PC-9 (cell line): Measurements from ENCODE around the gene ATG9A. TPM values are rescaled to one million over a fixed set of nuclear protein-coding genes. Genes with fewer than 3 reads are reported as not detected.

ENCODE experiments used
- BruUV-seq: library from RNA; stranded (reverse); fragments of 400-500 nt; replicated peaks from 2 replicates; lab custom pipeline; 2021; lab: Mats Ljungman, UMichigan
- CTCF ChIA-PET: fragments of 300-600 bp; sonication (Branson Sonifier 250); formaldehyde crosslinking; loops from one replicate; lab custom pipeline; 2022; ENCODE audit warnings: antibody characterized with exemption; lab: Charles Lee
- POLR2A ChIA-PET: fragments of 300-600 bp; sonication (Branson Sonifier 250); formaldehyde crosslinking; loops from one replicate; lab custom pipeline; 2022; ENCODE audit warnings: antibody characterized with exemption; ENCODE audit not compliant: unreplicated experiment; lab: Charles Lee
- DNase-seq, 2 experiments: peaks; one replicate each; pipeline versions ENCODE4 v3.0.0 to v3.0.0-alpha.2; 2015 to 2022; ENCODE audit warnings: mixed read lengths in 1 of 2
- H2AFZ ChIP-seq: fragments of 200-600 bp; sonication (generic); 2 replicates; pipeline ENCODE4 v1.8.1; 2017; ENCODE audit warnings: antibody characterized with exemption
- H3F3A ChIP-seq: fragments of 200-600 bp; sonication (generic); 2 replicates; pipeline ENCODE4 v1.8.1; 2017; ENCODE audit warnings: antibody characterized with exemption, mild to moderate bottlenecking, low read depth; ENCODE audit not compliant: insufficient read depth
- H3K27ac ChIP-seq: fragments of 200-600 bp; sonication (generic); 2 replicates; pipeline ENCODE4 v1.6.1; 2016; ENCODE audit warnings: mixed run types
- H3K27me3 ChIP-seq: fragments of 200-600 bp; sonication (generic); 2 replicates; pipeline ENCODE4 v1.6.1; 2016; ENCODE audit warnings: low read depth, mixed run types; ENCODE audit not compliant: insufficient read depth
- H3K36me3 ChIP-seq: fragments of 200-600 bp; sonication (generic); 2 replicates; pipeline ENCODE4 v1.6.1; 2016; ENCODE audit warnings: low read depth, mixed run types
- H3K4me1 ChIP-seq: fragments of 200-600 bp; sonication (generic); replicated peaks from 2 replicates; pipeline ENCODE4 v1.6.1; 2016; ENCODE audit warnings: mixed run types; ENCODE audit not compliant: insufficient read depth
- H3K4me2 ChIP-seq: fragments of 200-600 bp; sonication (generic); 2 replicates; pipeline ENCODE4 v1.6.1; 2017; ENCODE audit warnings: mixed run types
- H3K4me3 ChIP-seq: fragments of 200-600 bp; sonication (generic); 2 replicates; pipeline ENCODE4 v1.6.1; 2016; ENCODE audit warnings: mixed run types
- H3K79me2 ChIP-seq: fragments of 200-600 bp; sonication (generic); 2 replicates; pipeline ENCODE4 v1.6.1; 2017; ENCODE audit warnings: low read depth, mixed run types
- H3K9me2 ChIP-seq: fragments of 200-600 bp; sonication (generic); 2 replicates; pipeline ENCODE4 v1.8.1; 2017; ENCODE audit warnings: mild to moderate bottlenecking; ENCODE audit not compliant: insufficient read depth
- H3K9me3 ChIP-seq: fragments of 200-600 bp; sonication (generic); 2 replicates; pipeline ENCODE4 v1.8.1; 2016; ENCODE audit warnings: low read depth; ENCODE audit not compliant: insufficient read depth
- H4K20me1 ChIP-seq: fragments of 200-600 bp; sonication (generic); 2 replicates; pipeline ENCODE4 v1.8.1; 2017; ENCODE audit not compliant: insufficient read depth
- EZH2 ChIP-seq: fragments of 200-600 bp; sonication (generic); IDR thresholded peaks from 2 replicates; pipeline ENCODE4 v1.8.0; 2017; ENCODE audit warnings: antibody characterized with exemption, low read depth
- intact Hi-C: fragments of 100-400 bp; cut with micrococcal nuclease; formaldehyde crosslinking; loops from one replicate; pipeline ENCODE4 v1.10.0; 2022; ENCODE audit not compliant: unreplicated experiment
- total RNA-seq: library from RNA; stranded (reverse); gene quantifications from 2 replicates; pipeline ENCODE4 v1.2.3, GENCODE V29; 2021
- TF ChIP-seq, protein P1 (sequence below): fragments of 200-600 bp; sonication (generic); conservative IDR thresholded peaks from 2 replicates; pipeline ENCODE4 v1.6.1; 2017; ENCODE audit warnings: mixed run types, antibody characterized with exemption, mild to moderate bottlenecking, moderate library complexity

The ATG9A gene
- total RNA-seq, 1 experiment from 2014 or later, result 56.0 TPM

DNA sequence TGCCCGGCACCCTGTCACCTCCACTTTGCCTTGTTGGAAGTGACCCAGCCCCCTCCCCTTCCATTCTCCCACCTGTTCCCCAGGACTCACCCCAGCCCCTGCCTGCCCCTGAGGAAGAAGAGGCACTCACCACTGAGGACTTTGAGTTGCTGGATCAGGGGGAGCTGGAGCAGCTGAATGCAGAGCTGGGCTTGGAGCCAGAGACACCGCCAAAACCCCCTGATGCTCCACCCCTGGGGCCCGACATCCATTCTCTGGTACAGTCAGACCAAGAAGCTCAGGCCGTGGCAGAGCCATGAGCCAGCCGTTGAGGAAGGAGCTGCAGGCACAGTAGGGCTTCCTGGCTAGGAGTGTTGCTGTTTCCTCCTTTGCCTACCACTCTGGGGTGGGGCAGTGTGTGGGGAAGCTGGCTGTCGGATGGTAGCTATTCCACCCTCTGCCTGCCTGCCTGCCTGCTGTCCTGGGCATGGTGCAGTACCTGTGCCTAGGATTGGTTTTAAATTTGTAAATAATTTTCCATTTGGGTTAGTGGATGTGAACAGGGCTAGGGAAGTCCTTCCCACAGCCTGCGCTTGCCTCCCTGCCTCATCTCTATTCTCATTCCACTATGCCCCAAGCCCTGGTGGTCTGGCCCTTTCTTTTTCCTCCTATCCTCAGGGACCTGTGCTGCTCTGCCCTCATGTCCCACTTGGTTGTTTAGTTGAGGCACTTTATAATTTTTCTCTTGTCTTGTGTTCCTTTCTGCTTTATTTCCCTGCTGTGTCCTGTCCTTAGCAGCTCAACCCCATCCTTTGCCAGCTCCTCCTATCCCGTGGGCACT is 46.9 kb downstream of the ATG9A start:
- H4K20me1 ChIP-seq, result no peaks in the 10 kb centered on the region; the same call in 1 of the 2 replicates
- no peak overlapping the region for H3K4me2 ChIP-seq
- H3K27me3 ChIP-seq, result no peaks in the 10 kb centered on the region
- no peak for DNase-seq
- peaks cover 14% of the 10 kb centered on the region; the same call in 1 of the 2 replicates for H3K36me3 ChIP-seq
- intact Hi-C loops, result no loop called here
- CTCF ChIA-PET, result no interaction called here
- H3K9me3 ChIP-seq, result no peaks in the 10 kb centered on the region
- H2AFZ ChIP-seq, result no peak overlapping the region
- POLR2A ChIA-PET, result no interaction called here
- no peak overlapping the region for H3K4me3 ChIP-seq
- peaks cover 9% of the 10 kb centered on the region for H3K4me1 ChIP-seq
- peaks cover 18% of the 10 kb centered on the region for H3K79me2 ChIP-seq
- TF ChIP-seq, protein P1, sequence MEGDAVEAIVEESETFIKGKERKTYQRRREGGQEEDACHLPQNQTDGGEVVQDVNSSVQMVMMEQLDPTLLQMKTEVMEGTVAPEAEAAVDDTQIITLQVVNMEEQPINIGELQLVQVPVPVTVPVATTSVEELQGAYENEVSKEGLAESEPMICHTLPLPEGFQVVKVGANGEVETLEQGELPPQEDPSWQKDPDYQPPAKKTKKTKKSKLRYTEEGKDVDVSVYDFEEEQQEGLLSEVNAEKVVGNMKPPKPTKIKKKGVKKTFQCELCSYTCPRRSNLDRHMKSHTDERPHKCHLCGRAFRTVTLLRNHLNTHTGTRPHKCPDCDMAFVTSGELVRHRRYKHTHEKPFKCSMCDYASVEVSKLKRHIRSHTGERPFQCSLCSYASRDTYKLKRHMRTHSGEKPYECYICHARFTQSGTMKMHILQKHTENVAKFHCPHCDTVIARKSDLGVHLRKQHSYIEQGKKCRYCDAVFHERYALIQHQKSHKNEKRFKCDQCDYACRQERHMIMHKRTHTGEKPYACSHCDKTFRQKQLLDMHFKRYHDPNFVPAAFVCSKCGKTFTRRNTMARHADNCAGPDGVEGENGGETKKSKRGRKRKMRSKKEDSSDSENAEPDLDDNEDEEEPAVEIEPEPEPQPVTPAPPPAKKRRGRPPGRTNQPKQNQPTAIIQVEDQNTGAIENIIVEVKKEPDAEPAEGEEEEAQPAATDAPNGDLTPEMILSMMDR, result no peak
- no peak for TF ChIP-seq EZH2
- no TSS peak for BruUV-seq
- peaks cover 16% of the 10 kb centered on the region for H3F3A ChIP-seq
- H3K27ac ChIP-seq, result no peak overlapping the region
- H3K9me2 ChIP-seq, result no peaks in the 10 kb centered on the region; the same call in 1 of the 2 replicates

DNA sequence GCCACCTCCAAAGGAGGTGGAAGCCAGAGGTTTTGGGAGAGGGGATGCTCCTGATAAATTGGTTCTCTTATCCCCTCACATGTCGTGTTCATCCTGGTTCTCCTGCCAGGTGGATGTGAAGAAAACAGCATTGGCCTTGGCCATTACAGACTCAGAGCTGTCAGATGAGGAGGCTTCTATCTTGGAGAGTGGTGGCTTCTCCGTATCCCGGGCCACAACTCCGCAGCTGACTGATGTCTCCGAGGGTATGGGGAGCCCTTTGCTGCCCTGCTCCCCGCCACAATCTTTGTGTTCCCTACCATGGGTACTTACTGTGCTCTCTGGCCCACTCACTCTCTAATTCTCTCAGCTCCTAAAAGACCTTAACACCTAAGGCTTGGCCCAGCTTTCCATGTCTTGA is 47.9 kb downstream of the ATG9A start:
- Histone ChIP-seq H3K27ac (no peak overlapping the region), H3K4me2 (no peak overlapping the region), H3K27me3 (no peaks in the 10 kb centered on the region), H2AFZ (no peak overlapping the region), H3K4me3 (no peak overlapping the region), H3F3A (peaks cover 16% of the 10 kb centered on the region), H3K9me3 (no peaks in the 10 kb centered on the region), H3K9me2 (no peaks in the 10 kb centered on the region; the same call in 1 of the 2 replicates), H3K79me2 (peaks cover 18% of the 10 kb centered on the region), H3K36me3 (peaks cover 14% of the 10 kb centered on the region; the same call in 1 of the 2 replicates), H4K20me1 (no peaks in the 10 kb centered on the region; the same call in 1 of the 2 replicates), H3K4me1 (peaks cover 9% of the 10 kb centered on the region)
- no peak for DNase-seq
- BruUV-seq, result no TSS peak
- intact Hi-C loops, result no loop called here
- ChIA-PET POLR2A (no interaction called here), CTCF (no interaction called here)
- TF ChIP-seq, protein P1, result no peak
- TF ChIP-seq EZH2, result no peak

DNA sequence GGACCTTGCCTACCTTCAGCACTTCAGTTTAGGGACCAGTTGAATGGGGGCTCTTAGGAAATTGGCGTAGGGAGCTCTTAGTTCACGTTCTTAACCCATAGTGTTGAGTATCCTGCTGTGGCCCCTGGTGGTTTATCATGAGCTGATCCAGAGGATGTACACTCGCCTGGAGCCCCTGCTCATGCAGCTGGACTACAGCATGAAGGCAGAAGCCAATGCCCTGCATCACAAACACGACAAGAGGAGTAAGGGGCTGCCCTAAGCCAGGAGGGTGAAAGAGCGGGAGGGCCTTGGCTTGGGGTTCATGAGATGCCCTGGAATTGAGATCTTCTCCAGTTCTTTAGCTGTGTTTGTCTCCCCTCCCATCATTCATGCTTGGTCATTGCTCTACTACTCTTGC is 48.5 kb downstream of the ATG9A start:
- H3K4me1 ChIP-seq, result peaks cover 10% of the 10 kb centered on the region
- H4K20me1 ChIP-seq, result no peaks in the 10 kb centered on the region; the same call in 1 of the 2 replicates
- peaks cover 21% of the 10 kb centered on the region for H3F3A ChIP-seq
- no peaks in the 10 kb centered on the region for H3K9me2 ChIP-seq
- no peak overlapping the region for H3K27ac ChIP-seq
- no peak overlapping the region for H3K4me3 ChIP-seq
- H3K36me3 ChIP-seq, result peaks cover 14% of the 10 kb centered on the region; the same call in 1 of the 2 replicates
- ChIA-PET POLR2A (no interaction called here), CTCF (no interaction called here)
- BruUV-seq, result no TSS peak
- H3K9me3 ChIP-seq, result no peaks in the 10 kb centered on the region
- TF ChIP-seq EZH2, result no peak
- TF ChIP-seq, protein P1, result no peak
- H3K4me2 ChIP-seq, result no peak overlapping the region
- H3K79me2 ChIP-seq, result peaks cover 20% of the 10 kb centered on the region
- no peak overlapping the region for H2AFZ ChIP-seq
- intact Hi-C loops, result no loop called here
- no peaks in the 10 kb centered on the region for H3K27me3 ChIP-seq
- DNase-seq, result no peak
